Measurements from ENCODE around the gene REEP5. TPM values are rescaled to one million over a fixed set of nuclear protein-coding genes. Genes with fewer than 3 reads are reported as not detected.

REEP5 gene
- total RNA-seq, 1 experiment from 2014 or later: 112 TPM

- POLR2A ChIA-PET: no interaction called here
- no peak overlapping the region for H3K4me3 ChIP-seq (ENCODE audit: low read depth in 2 of 2, low read length in 2 of 2)
- peaks cover 14% of the 10 kb centered on the region for H3K36me3 ChIP-seq (ENCODE audit: control insufficient read depth, insufficient read depth, low read length)
- no peak overlapping the region for H3K27ac ChIP-seq (ENCODE audit: low read length)
- in situ Hi-C loops (cut with HindIII; ENCODE audit: low pct_unique_long_range_greater_than_20kb, low sequenced_read_pairs): no loop called here
- no peaks in the 10 kb centered on the region for H3K27me3 ChIP-seq (ENCODE audit: control insufficient read depth, insufficient read depth, low read length)
- H3K4me1 ChIP-seq (ENCODE audit: control insufficient read depth, insufficient read depth, low read length): peaks cover 9% of the 10 kb centered on the region
- no peaks in the 10 kb centered on the region for H3K9me3 ChIP-seq (ENCODE audit: control insufficient read depth, insufficient read depth, low read depth, low read length)
- no peak for ATAC-seq
- intact Hi-C loops (cut with micrococcal nuclease; ENCODE audit: unreplicated experiment): no loop called here
- no TSS peak for BruUV-seq (replicated peaks)
- TF ChIP-seq SIN3A (IDR thresholded peaks at IDR 0.05; ENCODE audit: borderline replicate concordance, insufficient read depth, low read depth, low read length) (no peak), POLR2AphosphoS5 (IDR thresholded peaks at IDR 0.05; ENCODE audit: low read depth, low read length) (no peak), TCF7L2 (IDR thresholded peaks at IDR 0.05; ENCODE audit: low read depth, low read length) (no peak), REST (IDR thresholded peaks at IDR 0.05; ENCODE audit: insufficient read depth in 1 of 2, low read depth in 2 of 2, low read length in 1 of 2) (no peak), CTCF (IDR thresholded peaks at IDR 0.05) (no peak)
- CTCF ChIA-PET: no interaction called here
- no peak for DNase-seq (ENCODE audit: low read depth, low spot score)
Observed at GRCh38 chr5:112883192-112883591, 38.8 kb downstream of the REEP5 start.

- DNase-seq (ENCODE audit: low read depth, low spot score): no peak
- intact Hi-C loops (cut with micrococcal nuclease; ENCODE audit: unreplicated experiment) (no loop called here), in situ Hi-C loops (cut with HindIII; ENCODE audit: low pct_unique_long_range_greater_than_20kb, low sequenced_read_pairs) (no loop called here)
- Histone ChIP-seq H3K36me3 (ENCODE audit: control insufficient read depth, insufficient read depth, low read length) (peaks cover 7% of the 10 kb centered on the region), H3K4me1 (ENCODE audit: control insufficient read depth, insufficient read depth, low read length) (peaks cover 10% of the 10 kb centered on the region), H3K27ac (ENCODE audit: low read length) (no peak overlapping the region), H3K9me3 (ENCODE audit: control insufficient read depth, insufficient read depth, low read depth, low read length) (no peaks in the 10 kb centered on the region), H3K27me3 (ENCODE audit: control insufficient read depth, insufficient read depth, low read length) (no peaks in the 10 kb centered on the region), H3K4me3 (ENCODE audit: low read depth in 2 of 2, low read length in 2 of 2) (no peak overlapping the region)
- no peak for TF ChIP-seq REST (IDR thresholded peaks at IDR 0.05; ENCODE audit: insufficient read depth in 1 of 2, low read depth in 2 of 2, low read length in 1 of 2)
- no peak for TF ChIP-seq CTCF (IDR thresholded peaks at IDR 0.05)
- no peak for TF ChIP-seq POLR2AphosphoS5 (IDR thresholded peaks at IDR 0.05; ENCODE audit: low read depth, low read length)
- no peak for TF ChIP-seq TCF7L2 (IDR thresholded peaks at IDR 0.05; ENCODE audit: low read depth, low read length)
- no peak for TF ChIP-seq SIN3A (IDR thresholded peaks at IDR 0.05; ENCODE audit: borderline replicate concordance, insufficient read depth, low read depth, low read length)
- ChIA-PET POLR2A (no interaction called here), CTCF (no interaction called here)
- ATAC-seq: no peak
- no TSS peak for BruUV-seq (replicated peaks)
Observed at GRCh38 chr5:112880219-112880964, 41.6 kb downstream of the REEP5 start.
